GM18502 (cell line): Measurements from ENCODE around the gene CPSF3.
A peak's percentile ranks its signal among the peaks of the same experiment; 100 is the strongest.

Source experiments
- ATAC-seq: cut with Tn5 transposase; IDR thresholded peaks from one replicate; pipeline ENCODE4 v1.9.1; 2021; ENCODE audit warnings: mild to moderate bottlenecking; ENCODE audit not compliant: unreplicated experiment, poor library complexity

CPSF3 gene

GRCh38 chr2:9416267-9416961 is 7.0 kb upstream of the CPSF3 start:
- ATAC-seq: no peak

GRCh38 chr2:9416962-9417316 is 6.5 kb upstream of the CPSF3 start:
- no peak for ATAC-seq

DNA sequence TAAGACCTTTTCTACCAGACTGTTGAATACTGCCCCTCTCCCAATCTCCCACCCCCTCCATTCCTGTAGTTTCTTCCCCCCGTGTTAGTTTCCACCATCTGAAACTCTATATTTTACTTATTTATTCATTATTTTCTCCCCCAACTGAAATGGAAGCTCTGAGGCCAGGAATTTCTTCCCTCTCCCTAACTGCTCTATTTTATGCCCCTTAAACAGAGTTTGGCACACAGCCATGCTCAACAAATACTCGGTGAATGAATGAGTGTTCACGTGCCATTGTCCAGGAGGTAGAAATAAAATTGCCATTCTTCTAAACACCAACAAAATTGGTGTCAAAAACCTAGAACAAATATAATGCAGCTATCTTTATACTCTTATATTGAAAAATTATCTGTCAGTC is 5.7 kb upstream of the CPSF3 start:
- ATAC-seq: no peak

DNA sequence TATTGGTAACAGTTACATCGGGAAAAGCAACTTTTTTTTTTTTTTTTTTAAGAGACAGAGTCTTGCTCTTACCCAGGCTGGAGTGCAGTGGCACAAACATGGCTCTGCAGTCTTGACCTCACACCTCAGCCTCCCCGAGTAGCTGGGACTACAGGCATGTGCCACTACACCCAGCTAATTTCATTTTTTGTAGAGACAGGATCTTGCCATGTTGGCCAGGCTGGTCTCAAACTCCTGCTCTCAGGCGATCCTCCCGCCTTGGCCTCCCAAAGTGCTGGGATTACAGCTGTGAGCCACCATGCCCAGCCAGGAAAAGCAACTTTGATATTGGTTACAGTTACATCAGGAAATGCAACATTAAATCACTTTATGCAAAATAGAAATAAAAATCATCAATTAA is 4.7 kb upstream of the CPSF3 start:
- ATAC-seq: no peak

DNA sequence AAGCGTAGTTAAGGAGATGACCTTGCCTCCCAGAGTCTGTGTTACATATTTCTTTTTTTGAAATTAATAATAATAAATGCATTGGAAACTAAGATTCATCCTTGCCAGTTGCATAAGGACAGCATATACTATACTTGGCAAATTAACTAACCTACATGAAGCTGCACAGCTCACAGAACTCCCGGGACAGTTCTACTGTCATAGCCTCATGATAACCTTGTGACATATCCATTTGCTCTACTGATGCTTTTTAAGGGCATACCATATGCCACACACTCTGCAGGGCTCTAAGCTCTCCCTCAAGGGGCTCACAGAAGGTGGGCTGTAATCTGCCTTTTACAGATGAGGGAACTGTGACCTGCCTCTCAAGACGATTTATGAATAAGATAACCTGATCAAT is 3.9 kb upstream of the CPSF3 start:
- no peak for ATAC-seq

DNA sequence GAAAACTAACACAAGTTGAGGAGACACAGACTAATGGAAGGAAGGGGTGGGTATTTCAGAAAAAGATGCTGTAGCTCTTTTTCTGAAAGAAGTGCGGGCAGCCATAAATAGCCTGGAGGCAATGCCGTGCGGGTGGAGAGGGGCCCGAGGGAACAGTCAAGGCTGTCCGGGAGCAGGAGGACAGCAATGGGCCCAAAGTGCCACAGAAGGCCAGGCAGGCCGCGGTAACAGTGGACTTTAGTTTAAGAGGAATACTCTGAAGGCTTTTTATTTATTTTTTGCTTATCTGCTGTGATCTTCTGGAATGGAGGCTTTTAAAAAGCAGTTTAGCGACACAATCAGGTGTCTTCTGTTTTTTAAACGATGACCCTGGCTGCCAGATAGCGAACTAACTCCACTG is 3.0 kb upstream of the CPSF3 start:
- ATAC-seq: no peak

DNA sequence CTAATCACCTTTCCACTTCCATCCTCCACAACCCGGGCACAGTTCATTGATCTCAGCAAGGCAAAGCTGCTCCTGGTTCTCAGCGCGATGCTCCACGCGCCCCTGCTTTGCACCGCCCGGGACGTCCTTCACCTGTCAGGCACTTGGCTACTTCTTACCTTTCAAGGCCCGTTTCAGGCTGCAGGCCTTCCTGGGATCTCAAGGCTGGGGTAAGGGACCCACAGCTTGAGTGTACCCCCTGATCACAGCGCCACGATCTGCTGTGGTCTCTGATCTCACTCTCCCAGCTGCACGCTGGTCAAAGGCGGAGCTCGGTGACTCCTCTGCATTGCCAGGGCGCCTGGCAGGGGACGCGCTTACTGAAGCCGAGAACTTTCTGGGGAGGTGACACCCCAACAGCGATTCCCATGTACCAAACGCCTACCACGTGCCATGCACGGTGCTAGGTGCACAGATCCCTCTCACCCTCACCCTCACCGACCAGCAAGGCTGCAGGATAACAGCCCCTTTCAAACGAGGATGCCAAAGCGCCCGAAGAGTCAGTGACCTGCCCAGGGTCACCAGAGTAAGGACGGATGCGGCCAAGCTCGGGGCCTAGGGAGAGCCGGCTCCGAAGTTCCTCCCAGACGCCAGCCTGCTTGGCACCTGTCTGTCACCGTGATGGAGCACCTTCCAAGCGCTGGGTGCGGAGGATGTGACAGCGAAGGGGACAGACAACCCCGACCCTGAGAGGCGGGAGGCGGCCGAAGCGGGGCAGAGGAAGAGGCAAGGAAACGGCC is 944 bp upstream of the CPSF3 start:
- ATAC-seq: peak; percentile 36

GRCh38 chr2:9423922-9424272 is 443 bp downstream of the CPSF3 start:
- peak; percentile 7 for ATAC-seq

- no peak for ATAC-seq
These were observed 1.2 kb downstream of the CPSF3 start for GRCh38 chr2:9424447-9425164.

DNA sequence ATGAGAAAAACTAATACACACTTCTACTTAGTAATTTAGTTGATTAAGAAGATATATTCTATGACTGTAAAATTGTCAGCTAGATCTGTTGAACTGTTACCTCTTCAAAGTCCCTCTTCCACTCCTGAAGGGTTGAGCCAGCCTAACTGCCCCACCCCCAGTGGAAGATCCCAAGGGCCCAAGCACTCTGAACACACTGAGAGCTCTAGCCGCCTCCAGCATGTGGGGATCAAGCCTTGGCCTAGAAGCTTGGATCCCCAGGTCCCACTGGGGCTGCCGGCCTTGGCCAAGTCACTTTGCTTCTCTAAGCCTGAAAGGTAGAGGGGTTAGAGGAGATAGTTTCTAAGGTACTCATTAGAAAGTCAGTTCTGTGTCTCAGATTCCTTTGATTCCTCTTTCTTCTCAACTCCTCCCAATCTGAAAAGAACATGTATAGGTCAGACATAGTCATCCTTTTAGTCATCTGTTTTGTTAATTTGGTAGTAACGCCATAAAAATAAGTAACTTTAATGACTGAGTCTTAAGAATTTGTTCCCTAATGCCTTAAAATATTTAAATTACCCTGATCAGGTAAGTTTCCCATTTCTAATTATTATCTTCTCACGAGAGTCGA is 5.6 kb downstream of the CPSF3 start:
- no peak for ATAC-seq

DNA sequence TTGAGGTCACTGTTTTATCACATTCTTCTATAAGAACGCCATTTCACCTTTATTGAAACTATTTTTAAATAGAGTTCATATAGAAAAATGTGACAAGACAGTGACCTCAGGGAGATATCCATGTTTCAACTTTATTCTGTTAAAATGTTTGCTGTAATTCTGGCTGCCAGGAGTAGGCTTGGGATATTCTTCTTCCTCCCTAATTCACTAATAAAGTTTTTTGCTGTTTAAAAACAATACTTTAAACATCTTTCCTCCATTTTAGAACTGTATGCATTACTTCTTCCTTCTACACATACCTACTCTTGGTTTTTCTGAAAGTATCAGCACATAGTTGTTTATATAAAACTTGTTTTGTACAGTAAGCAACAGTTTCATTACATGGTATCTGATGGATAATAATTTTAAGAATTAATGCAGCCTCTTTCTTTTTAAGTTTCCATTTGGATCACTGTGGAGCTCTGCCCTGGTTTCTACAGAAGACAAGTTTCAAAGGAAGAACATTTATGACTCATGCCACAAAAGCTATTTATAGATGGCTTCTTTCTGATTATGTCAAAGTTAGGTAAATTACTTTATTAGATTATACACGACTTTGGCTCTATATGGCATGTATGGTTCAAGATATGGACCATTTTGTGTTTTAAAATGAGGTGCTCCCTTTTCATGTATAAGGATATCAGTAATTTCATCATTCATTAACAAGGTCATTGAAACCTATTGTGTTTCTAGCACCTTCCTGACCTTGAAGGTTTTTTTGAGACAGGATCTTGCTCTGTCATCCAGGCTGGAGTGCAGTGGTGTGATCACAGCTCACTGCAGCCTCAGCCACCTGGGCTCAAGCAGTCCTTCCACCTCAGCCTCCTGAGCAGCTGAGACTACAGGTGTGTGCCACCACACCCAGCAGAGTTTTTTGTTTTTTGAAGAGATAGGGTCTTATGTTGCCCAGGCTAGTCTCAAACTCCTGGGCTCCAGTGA is 7.2 kb downstream of the CPSF3 start:
- ATAC-seq: no peak

GRCh38 chr2:9434489-9434888 is 11.0 kb downstream of the CPSF3 start:
- ATAC-seq: no peak

- no peak for ATAC-seq
These were observed 16.1 kb downstream of the CPSF3 start for GRCh38 chr2:9439536-9439935.

- no peak for ATAC-seq
These were observed 16.7 kb downstream of the CPSF3 start for GRCh38 chr2:9440058-9440727.

DNA sequence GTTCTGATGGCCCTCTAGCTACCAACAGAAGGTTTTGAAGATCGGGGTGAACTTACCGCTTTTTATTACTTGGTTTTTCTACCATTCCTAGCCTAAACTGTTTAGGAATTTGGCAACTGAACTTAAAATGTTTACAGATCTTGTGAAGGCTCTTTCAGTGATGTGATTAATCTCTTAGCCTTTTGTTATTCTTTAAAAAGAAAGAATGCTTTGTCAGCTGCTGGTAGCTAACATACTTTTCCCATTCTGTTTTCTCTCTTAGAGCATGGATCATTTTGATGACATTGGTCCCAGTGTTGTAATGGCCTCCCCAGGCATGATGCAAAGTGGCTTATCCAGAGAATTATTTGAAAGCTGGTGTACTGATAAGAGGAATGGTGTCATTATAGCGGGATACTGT is 18.1 kb downstream of the CPSF3 start:
- no peak for ATAC-seq

- ATAC-seq: no peak
These were observed 20.1 kb downstream of the CPSF3 start for GRCh38 chr2:9443526-9443925.

DNA sequence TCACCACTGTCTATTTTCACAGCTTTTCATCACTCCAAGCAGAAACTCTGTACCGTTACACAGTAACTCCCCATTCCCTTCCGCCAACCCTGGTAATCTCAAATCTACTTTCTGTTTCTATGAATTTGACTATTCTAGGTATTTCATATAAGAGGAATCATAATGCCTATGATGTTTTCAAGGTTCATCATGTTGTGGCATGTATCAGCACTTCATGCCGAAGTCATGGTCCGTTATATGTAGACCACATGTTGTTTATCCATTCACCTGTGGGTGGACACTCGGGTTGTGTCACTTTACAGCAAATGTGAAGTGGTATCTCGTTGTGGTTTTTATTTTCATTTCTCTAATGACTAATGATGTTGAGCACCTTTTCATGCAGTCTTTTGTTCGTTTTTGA is 21.6 kb downstream of the CPSF3 start:
- ATAC-seq: no peak

DNA sequence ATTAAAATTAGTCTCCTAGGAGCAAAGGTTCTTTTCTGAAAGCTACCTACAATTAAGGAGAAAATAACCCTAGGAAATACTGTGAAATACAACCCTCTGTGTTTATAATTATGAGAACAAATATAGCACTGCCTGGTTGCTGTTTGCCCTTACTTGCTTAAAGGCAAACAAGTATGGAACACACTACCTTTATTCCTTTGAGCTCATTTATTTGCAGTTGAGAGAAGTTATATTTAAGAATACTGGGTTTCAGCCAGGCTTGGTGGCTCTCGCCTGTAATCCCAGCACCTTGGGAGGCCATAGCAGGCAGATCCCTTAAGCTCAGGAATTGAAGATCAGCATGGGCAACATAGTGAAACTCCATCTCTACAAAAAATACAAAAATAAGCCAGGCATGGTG is 27.8 kb downstream of the CPSF3 start:
- ATAC-seq: no peak

DNA sequence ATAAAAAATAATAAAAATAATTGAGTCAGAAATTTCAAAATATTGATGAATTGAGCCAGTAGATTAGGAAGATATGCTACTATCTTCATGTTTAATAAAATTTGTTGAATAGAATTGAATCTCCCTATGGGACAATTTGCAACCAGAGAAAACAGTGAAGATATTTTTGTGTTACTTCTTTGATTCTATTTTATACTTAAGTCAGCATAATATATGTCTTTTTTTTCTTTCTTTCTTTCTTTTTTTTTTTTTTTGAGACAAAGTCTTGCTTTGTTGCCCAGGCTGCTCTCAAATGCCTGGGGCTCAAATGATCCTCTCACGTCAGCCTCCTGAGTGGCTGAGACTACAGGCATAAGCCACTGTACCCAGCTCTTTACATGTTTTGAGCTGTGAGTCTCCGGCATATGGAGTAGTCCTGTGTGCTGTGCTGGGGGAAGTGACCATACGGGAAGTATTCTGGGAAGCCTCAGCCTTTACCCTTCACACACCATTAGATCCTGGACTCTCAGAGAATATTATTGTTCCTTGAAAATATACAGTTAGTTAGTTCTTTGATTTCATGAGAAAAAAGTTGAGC is 37.1 kb downstream of the CPSF3 start:
- ATAC-seq: no peak
